WI38 (cell line): ENCODE data around the gene LDHAL6B.

Experiments
- H3K4me3 ChIP-seq: 2 replicates; pipeline ENCODE4 v1.5.1; 2011; ENCODE audit warnings: low read depth, mild to moderate bottlenecking, control low read depth, low read length
- TF ChIP-seq, protein P1 (sequence below): IDR thresholded peaks from 2 replicates; pipeline ENCODE4 v1.5.1; 2012; ENCODE audit warnings: low read depth, mild to moderate bottlenecking, control low read depth, low read length

Gene LDHAL6B

DNA sequence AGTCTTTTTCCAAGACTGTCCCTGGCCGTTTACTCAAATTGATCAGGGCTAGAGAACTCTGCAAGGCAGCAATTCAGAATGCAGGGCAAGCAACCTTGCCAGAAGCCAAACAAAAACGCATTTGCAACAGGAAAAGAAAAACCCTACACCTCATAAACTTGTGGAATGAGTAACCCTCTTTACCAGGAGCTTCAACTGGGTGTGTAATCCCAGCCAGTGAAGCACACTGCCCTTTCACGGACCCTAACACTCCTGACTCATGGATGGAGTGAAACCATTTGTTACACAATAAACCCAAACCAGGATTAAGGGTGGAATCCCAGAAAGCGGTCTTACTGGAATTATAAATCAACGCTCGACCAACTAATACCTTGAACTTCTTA, 14.8 kb upstream of the LDHAL6B start:
- peak overlapping the region; percentile 17; the same call in 1 of the 2 replicates for H3K4me3 ChIP-seq
- TF ChIP-seq, protein P1, sequence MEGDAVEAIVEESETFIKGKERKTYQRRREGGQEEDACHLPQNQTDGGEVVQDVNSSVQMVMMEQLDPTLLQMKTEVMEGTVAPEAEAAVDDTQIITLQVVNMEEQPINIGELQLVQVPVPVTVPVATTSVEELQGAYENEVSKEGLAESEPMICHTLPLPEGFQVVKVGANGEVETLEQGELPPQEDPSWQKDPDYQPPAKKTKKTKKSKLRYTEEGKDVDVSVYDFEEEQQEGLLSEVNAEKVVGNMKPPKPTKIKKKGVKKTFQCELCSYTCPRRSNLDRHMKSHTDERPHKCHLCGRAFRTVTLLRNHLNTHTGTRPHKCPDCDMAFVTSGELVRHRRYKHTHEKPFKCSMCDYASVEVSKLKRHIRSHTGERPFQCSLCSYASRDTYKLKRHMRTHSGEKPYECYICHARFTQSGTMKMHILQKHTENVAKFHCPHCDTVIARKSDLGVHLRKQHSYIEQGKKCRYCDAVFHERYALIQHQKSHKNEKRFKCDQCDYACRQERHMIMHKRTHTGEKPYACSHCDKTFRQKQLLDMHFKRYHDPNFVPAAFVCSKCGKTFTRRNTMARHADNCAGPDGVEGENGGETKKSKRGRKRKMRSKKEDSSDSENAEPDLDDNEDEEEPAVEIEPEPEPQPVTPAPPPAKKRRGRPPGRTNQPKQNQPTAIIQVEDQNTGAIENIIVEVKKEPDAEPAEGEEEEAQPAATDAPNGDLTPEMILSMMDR = no peak

DNA sequence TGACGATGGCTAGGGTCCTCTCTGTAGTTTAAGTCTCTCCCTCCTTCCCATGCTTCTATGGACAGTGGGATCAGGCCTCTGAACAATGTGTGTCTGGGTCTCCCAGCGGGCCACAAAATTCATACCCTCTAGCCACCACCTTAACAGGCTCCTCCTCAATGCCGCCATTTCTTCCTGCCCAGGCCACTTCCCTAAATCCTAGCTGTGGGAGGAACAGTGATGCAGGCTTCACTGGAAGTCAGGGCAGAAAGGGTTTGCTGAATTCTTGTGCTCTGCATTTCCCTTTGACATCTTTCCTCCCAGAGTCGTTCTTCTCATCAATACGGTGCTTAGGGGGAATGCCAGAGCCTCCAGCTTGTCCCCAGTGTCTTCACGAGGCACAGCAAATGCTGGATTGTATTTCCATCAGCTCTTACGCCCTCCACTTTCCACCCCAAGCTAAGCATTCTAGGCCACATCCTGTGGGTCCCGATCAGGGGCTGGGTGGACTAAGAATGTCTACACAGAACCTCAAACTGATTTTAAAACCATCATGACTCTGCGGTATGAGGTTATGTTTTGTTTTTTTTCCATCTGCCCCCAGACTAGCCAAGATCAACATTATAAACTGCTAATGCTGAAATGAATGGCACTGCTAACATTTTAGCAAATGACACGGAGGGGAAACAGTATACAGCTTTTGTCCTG, 11.9 kb upstream of the LDHAL6B start:
- no peak overlapping the region for H3K4me3 ChIP-seq
- TF ChIP-seq, protein P1 = no peak

DNA sequence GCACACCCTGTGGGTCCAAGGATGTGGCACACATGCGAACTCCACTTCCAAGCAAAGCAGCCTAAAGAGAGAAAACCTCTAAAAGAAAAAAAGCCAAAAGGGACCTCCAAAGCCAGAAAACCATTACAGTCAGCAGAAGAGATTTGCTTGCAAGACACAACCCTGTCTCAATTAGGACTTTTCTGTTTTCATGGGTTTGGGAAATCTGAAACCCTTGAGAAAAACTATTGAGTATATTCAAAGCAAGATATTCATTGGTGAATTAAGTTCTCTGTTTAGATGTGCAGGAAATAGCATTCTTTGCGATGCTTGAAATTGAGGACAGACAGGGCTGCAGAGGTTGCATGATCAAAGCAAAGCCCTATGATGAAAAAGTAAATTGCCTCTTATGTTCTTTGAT, 10.2 kb upstream of the LDHAL6B start:
- H3K4me3 ChIP-seq = no peak overlapping the region
- TF ChIP-seq, protein P1 = no peak

DNA sequence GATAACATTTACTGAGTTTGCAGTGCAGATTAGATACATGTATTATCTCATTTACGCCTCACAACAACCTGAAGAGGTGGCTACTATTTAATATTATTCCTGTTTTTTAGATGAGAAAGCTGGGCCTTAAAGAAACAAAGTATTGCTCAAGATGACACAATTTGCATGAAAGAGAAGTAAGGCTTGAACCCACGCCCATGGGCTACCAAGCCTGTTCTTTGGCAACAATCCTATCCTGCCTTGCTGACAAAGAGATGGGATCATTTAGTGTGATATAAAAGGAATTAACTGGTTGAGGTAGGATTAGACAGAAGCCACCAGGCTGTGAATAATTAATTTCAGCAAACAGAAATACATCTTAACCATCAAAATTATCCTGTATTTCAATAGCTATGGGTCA, 9.2 kb upstream of the LDHAL6B start:
- no peak overlapping the region for H3K4me3 ChIP-seq
- TF ChIP-seq, protein P1 = no peak

DNA sequence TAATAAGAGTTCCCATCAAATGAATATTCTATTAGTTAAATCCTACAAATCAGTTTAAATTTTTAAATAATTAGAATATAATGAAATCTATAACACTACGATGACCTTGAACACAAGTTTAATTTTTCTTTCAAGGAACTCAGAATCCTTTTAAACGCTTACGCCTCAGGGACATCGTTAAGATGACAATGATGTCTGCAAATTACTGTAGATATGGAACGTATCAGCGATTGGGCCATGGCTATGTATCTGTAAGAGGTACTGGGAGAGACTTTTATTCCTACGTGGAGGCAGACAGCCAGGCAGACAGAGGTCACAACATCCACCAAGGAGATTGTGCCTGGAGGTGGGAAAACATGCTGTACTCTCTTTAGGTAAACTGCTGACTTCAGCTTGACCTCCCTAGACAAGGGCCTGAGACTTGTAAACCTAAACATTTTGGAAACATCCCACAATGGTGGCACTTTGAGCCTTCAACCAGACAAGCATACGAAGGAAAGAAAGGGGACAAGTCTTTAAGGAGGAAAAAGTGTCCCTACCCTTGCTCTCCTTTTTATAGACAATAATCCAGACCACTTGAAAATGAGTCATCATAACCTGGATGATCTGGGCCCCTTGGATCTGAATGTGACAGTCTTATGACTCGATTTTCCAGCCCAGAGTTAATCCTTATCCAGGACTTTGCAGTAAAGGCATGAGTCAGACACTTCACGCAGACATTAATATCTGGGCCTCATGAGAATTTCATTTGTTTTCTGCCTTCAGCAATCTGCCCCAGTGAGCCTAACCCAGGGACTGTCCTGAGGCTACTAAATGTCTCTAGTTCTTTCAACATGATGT, 6.8 kb upstream of the LDHAL6B start:
- H3K4me3 ChIP-seq = no peak overlapping the region
- TF ChIP-seq, protein P1 = no peak

DNA sequence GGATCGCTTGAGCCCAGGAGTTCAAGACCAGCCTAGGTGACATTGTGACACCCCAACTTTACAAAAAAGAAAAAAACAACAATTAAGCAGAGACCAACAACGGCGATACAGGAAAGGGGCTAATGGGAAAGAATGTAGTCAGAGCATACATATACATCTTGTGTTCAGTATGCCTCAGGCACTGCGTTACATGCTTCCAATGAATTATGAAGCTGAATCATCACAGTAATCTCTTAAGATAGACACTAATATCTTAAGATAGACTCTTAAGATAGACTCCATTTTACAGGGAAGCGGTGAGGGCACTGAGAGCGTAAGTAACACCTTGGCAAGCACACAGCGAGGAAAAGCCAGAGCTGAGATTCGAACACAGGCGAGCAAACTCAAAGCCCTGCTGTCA, 6.1 kb upstream of the LDHAL6B start:
- H3K4me3 ChIP-seq = no peak overlapping the region
- TF ChIP-seq, protein P1 = no peak

DNA sequence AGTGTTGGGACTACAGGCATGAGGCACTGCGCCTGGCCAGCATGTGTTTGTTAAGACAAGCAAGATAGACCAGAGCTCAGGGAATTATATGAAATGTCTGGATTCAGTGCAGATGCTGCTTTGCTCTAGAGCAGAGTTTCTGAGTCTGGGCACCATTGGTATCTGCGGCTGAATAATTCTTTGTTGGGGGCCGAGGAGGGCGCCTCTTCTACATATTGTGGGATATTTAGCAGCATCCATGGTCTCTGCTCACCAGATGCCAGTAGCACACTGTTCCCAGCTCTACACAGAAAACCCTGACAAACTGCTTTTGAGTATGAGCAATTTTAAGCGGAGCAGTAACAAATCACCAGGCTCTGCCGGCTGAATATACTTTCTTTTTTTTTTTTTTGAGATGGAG, 3.6 kb upstream of the LDHAL6B start:
- no peak overlapping the region for H3K4me3 ChIP-seq
- TF ChIP-seq, protein P1 = no peak
